NCI-H345 treated with DMSO at 0.1 percent for 48 hours (cell line): ENCODE results near the gene ARL5B.

Experiments
- DNase-seq: peaks from one replicate; lab custom pipeline; 2025; ENCODE audit not compliant: unreplicated experiment; lab: John Stamatoyannopoulos, UW

Gene ARL5B

GRCh38 chr10:18699849-18700840 is 40.9 kb downstream of the ARL5B start:
- no peak for DNase-seq

DNA sequence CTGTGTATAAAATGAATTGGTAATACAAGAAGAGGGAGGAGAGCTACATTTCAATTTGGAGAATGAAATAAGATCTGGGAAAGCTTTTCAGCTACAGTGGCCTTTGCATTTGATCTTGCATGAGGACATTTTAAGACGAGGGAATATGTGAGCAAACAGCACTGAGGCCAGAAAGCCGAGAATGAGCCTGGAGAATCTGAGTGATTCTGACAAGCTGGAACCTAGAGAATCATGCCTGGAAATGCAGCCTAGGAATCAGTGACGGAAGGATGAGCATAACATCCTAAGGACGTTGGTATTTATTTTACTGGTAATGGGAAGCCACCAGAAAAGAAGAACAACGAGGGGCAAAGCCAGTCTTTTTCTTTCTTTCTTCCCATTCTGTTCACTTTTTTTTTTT is 44.3 kb downstream of the ARL5B start:
- no peak for DNase-seq

DNA sequence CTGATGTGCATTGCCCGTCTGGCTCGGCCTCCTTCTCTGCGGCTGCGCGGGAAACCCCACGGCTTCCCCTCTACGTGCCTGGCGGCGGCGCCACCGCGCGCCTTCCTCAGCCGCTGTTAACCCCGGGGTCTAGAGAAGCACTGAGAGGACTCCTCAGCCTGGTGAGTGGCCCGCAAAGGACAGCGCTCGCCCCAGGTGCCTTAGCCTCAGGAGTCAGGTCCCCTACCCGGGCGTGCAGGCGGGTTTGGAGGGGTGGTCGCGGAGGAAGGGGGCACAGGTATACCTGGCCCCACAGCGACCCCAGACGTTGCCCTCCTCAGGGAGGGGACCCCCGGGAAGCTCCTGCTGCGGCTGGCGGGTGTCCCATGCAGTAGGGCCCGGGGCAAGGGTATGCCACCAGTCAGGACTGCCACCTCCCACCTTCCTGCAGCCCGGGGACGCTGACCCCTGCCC is 51.0 kb downstream of the ARL5B start:
- no peak for DNase-seq

DNA sequence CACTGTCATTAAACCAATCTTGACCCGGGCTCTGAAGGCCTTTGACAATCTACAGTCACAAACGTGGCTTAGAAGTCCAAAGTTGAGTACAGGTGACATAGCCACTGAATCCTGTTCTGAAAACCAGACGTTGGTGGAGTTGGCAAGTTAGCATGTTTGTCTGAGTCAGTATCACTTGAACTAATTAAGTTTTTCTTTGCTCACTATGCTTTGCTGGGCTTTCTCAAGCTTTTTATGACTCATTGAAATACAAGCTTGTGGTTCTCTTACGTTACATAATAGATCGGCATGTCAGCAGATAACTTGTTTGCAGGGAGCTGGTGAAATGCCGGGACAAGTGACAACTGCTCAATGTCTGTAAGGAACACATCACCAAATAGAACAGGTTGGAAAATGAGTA is 53.8 kb downstream of the ARL5B start:
- DNase-seq: no peak

GRCh38 chr10:18718991-18719390 is 59.8 kb downstream of the ARL5B start:
- no peak for DNase-seq

- DNase-seq: no peak
These were observed 60.6 kb downstream of the ARL5B start for GRCh38 chr10:18719811-18720210.

DNA sequence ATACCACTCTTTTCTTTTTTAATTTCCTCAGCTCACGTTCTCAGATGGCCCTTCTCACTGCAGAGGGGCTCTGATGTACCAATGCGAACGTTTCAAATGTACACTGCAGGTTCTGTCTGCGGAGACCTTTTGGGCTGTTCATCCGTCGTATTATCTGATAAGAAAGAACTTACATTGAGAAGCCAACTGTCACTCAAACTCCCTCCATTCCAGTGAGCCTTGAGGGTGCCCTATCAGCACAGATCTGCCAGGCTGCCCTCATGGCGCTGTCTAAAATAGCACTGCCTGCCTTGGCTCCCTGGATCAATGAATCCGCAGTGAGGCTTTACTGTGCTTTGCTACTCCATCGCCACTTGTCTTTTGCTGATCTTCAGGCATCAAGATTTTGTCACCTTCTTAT is 61.8 kb downstream of the ARL5B start:
- no peak for DNase-seq

- no peak for DNase-seq
These were observed 64.6 kb downstream of the ARL5B start for GRCh38 chr10:18723801-18724200.
